Calu3 (cell line): Measurements from ENCODE around the gene ILRUN. TPM values are rescaled to one million over a fixed set of nuclear protein-coding genes. Genes with fewer than 3 reads are reported as not detected.

ENCODE experiments used
- BruUV-seq: library from RNA; stranded (reverse); fragments of 400-500 nt; replicated peaks from 2 replicates; lab custom pipeline; 2021; lab: Mats Ljungman, UMichigan
- CTCF ChIA-PET: fragments of 300-600 bp; sonication (Branson Sonifier 250); formaldehyde crosslinking; loops from one replicate; lab custom pipeline; 2022; ENCODE audit warnings: antibody characterized with exemption; lab: Charles Lee
- DNase-seq: peaks from one replicate; pipeline ENCODE4 v3.0.0; 2022
- H3K27ac Mint-ChIP-seq: one replicate; pipeline ENCODE4 v1.8.0; 2022; ENCODE audit warnings: mixed read lengths; ENCODE audit not compliant: unreplicated experiment
- H3K27me3 Mint-ChIP-seq: one replicate; pipeline ENCODE4 v1.8.0; 2022; ENCODE audit warnings: mixed read lengths; ENCODE audit not compliant: unreplicated experiment
- H3K36me3 Mint-ChIP-seq: one replicate; pipeline ENCODE4 v1.8.0; 2022; ENCODE audit warnings: mild to moderate bottlenecking, moderate library complexity, mixed read lengths; ENCODE audit not compliant: insufficient read depth, unreplicated experiment
- H3K4me1 Mint-ChIP-seq: one replicate; pipeline ENCODE4 v1.8.0; 2022; ENCODE audit warnings: mild to moderate bottlenecking, low read depth, mixed read lengths; ENCODE audit not compliant: unreplicated experiment
- H3K4me3 Mint-ChIP-seq: one replicate; pipeline ENCODE4 v1.8.0; 2022; ENCODE audit warnings: mild to moderate bottlenecking, low read depth, moderate library complexity, mixed read lengths; ENCODE audit not compliant: unreplicated experiment
- H3K9me3 Mint-ChIP-seq: one replicate; pipeline ENCODE4 v1.8.0; 2022; ENCODE audit warnings: low read depth, mixed read lengths; ENCODE audit not compliant: unreplicated experiment
- CTCF ChIP-seq: fragments of 200-600 bp; IDR thresholded peaks from one replicate; pipeline ENCODE4 v1.8.0; 2022; ENCODE audit warnings: antibody characterized with exemption; ENCODE audit not compliant: unreplicated experiment
- intact Hi-C: fragments of 100-400 bp; cut with micrococcal nuclease; formaldehyde crosslinking; loops from one replicate; pipeline ENCODE4 v1.10.0; 2022; ENCODE audit not compliant: unreplicated experiment
- total RNA-seq: library from RNA; stranded (reverse); gene quantifications from 2 replicates; pipeline ENCODE4 v1.2.3, GENCODE V29; 2022

ILRUN gene
- total RNA-seq, 1 experiment from 2014 or later: 137 TPM

GRCh38 chr6:34696189-34696738 is 303 bp downstream of the ILRUN start:
- BruUV-seq: no TSS peak
- CTCF ChIA-PET: interaction anchor here (0.6 to 2.0 kb wide), 13 partner anchors 14 to 818 kb away, joined by 3 to 12 read pairs (median 5); partner anchors contain the start of genes BLTP3A and SNRPC
- intact Hi-C loops: loop anchor here (5.0 kb wide), 1 partner anchor 51 kb away; no protein-coding TSS in a partner anchor
- Mint-ChIP-seq H3K27me3 (no peaks in the 10 kb centered on the region), H3K27ac (peak overlapping the region; percentile 71), H3K9me3 (no peaks in the 10 kb centered on the region), H3K36me3 (peaks cover 39% of the 10 kb centered on the region), H3K4me3 (peak overlapping the region; percentile 92), H3K4me1 (peaks cover 29% of the 10 kb centered on the region)
- no peak for DNase-seq
- TF ChIP-seq CTCF: no peak

GRCh38 chr6:34695729-34696188 is 808 bp downstream of the ILRUN start:
- intact Hi-C loops: loop anchor here (5.0 kb wide), 1 partner anchor 52 kb away; no protein-coding TSS in a partner anchor
- BruUV-seq: no TSS peak
- TF ChIP-seq CTCF: no peak
- Mint-ChIP-seq H3K27me3 (no peaks in the 10 kb centered on the region), H3K36me3 (peaks cover 39% of the 10 kb centered on the region), H3K27ac (peak overlapping the region; percentile 71), H3K9me3 (no peaks in the 10 kb centered on the region), H3K4me3 (peak overlapping the region; percentile 92), H3K4me1 (peaks cover 29% of the 10 kb centered on the region)
- DNase-seq: no peak
- CTCF ChIA-PET: interaction anchor here (0.6 to 2.0 kb wide), 13 partner anchors 14 to 819 kb away, joined by 3 to 12 read pairs (median 5); partner anchors contain the start of genes BLTP3A and SNRPC

GRCh38 chr6:34692280-34692679 is 4.3 kb downstream of the ILRUN start:
- no peak for TF ChIP-seq CTCF
- Mint-ChIP-seq H3K27ac (no peak overlapping the region), H3K27me3 (no peaks in the 10 kb centered on the region)

GRCh38 chr6:34689742-34690141 is 6.8 kb downstream of the ILRUN start:
- Mint-ChIP-seq H3K4me3 (no peak overlapping the region), H3K27me3 (no peaks in the 10 kb centered on the region), H3K4me1 (peaks cover 24% of the 10 kb centered on the region), H3K9me3 (no peaks in the 10 kb centered on the region), H3K27ac (no peak overlapping the region), H3K36me3 (peaks cover 21% of the 10 kb centered on the region)
- intact Hi-C loops: loop anchor here (5.0 kb wide), 1 partner anchor 32 kb away; no protein-coding TSS in a partner anchor
- no peak for DNase-seq
- CTCF ChIA-PET: no interaction called here
- BruUV-seq: no TSS peak
- TF ChIP-seq CTCF: no peak

More at GRCh38 chr6:34692280-34692679, 4.3 kb downstream of the ILRUN start:
- DNase-seq: no peak
- no peaks in the 10 kb centered on the region for H3K9me3 Mint-ChIP-seq
- peaks cover 29% of the 10 kb centered on the region for H3K4me1 Mint-ChIP-seq
- peaks cover 46% of the 10 kb centered on the region for H3K36me3 Mint-ChIP-seq
- H3K4me3 Mint-ChIP-seq: no peak overlapping the region
- CTCF ChIA-PET: no interaction called here
- no TSS peak for BruUV-seq
- intact Hi-C loops: loop anchor here (5.0 kb wide), 1 partner anchor 35 kb away; no protein-coding TSS in a partner anchor
